ENCODE results near the gene GLIS1.

GLIS1 gene

DNA sequence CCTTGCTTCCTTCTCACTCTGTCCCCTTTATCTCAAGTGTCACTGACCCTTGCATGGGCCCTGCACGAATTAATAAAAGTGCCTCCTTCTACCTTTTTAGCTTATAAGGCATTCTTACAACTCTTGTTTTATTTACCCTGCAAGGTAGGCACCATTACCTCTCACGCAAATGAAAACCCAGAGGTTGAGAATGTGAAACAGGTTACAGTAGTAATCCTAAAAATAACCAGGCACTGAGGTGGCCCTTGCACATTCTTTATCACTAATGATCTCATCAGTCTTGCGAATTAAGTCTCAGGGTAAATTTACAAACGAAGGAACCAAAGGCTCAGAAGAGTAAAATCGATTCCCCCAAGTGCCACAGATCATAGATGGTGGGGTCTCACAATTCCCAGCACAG lies 3.7 kb downstream of the GLIS1 start:
- DNase-seq = no peak

GRCh38 chr1:53734650-53735211 lies 4.2 kb downstream of the GLIS1 start:
- peak; percentile 7 for DNase-seq

DNA sequence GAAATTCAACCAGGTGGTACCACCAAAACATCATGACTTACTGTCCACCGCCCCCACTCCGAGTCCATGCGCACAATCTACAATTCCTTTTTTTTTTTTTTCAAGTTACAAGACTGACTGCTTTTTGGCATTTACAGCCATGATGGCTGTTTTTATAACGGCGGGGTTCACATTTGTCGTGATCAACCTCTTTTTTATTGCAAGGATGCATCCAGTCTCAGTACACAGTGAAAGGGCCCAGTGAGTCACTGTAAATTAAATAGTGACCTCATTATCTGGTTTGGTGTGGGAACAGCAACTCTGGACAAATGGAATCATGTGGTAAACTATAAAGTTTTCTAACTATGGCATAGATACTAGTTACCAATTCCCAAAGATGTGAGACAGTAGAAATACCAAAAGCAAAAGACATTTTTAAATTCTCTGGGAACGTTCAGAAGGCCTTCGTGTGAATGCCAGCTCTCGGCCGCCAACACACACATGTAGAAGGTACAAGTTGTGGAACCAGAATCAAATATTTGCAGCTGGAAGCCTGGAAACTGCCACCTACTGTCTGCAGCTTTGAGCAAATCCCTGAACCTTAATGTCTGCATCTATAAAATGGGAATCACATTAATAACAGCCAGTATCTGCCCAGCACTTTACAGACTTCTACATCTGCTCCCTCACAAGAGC lies 4.9 kb downstream of the GLIS1 start:
- DNase-seq = no peak

DNA sequence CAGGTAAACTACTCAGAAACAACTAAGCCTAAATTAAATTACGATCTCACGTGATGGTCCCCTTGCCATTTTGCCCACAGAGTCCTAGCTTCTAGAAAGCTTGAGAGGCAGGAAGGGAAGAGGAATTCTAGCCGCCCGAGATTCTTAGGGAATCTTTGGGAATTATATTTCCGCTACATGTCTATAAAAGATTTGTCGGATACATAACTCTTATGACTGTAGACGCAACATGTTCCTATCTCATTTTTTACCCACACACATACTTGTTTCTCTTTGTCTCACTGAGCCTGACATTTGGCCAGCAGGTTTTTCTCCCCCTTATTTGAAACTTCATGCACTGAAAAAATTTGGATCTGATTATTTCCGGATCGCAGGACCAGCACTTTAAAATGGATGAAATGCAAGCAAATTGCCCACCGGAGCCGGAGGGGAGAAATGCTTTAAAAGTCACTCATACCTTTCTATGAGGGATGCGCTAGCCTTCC lies 5.5 kb downstream of the GLIS1 start:
- DNase-seq = no peak

DNA sequence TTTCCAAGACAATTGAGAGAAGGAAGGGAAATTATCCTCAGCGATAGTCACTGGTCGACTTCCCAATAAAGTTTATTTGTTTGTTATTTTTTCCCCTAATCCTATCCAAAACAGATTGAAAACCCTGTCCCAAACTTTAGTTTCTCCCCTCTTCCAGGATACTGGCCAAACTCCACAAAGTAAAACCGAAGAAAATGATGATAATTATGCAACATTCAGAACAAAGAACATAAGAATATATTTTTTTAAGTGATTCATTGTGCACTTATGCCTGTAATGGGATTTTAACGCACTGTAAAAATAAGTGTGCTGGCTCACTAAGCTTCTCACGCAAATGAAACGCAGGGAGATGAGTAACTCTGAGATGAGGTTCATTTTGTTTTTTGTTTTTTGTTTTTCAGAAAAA lies 6.0 kb downstream of the GLIS1 start:
- DNase-seq = no peak

DNA sequence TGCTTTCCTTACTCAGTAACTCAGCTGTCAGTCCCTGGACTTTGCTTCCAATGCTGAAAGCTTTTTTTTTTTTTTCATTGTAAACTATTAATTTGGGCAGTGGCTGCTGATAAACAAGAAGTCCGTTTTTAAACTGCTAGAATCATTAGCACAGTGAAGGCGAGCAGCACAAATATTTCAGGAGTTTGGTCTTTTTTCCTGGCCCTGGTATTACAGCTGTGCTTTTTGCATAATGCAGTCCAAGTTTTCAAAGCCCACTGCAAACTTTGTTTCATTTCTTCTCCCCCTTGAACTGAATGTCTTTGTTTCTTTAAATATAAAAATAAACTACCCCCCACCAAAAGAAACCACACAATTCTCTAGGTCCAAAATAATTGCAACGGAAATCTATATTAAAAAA lies 6.6 kb downstream of the GLIS1 start:
- DNase-seq = no peak

DNA sequence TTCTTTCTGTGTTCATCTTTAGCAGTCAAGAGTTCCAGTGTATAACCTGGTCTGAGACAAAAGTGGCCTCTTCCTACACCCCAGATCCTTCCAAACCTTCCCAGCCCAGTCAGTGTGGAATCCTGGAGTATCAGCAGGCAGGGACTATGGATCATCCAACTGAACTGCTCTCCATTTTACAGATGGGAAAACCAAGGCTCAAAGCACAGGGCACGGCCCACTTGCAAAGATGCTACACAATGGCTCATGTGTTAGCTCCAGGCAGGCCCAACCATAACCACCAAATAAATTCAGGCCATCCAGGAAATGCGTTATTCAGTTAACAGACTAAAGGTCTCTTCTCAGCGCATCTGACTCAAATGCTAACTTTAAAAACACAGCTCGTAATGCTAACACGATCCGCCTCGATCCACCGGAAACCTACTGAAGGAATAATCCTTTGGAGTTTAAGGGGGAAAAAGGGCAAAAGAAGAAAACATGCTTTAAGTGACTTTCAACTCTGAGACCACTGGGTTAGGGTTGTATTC lies 7.1 kb downstream of the GLIS1 start:
- DNase-seq = no peak

DNA sequence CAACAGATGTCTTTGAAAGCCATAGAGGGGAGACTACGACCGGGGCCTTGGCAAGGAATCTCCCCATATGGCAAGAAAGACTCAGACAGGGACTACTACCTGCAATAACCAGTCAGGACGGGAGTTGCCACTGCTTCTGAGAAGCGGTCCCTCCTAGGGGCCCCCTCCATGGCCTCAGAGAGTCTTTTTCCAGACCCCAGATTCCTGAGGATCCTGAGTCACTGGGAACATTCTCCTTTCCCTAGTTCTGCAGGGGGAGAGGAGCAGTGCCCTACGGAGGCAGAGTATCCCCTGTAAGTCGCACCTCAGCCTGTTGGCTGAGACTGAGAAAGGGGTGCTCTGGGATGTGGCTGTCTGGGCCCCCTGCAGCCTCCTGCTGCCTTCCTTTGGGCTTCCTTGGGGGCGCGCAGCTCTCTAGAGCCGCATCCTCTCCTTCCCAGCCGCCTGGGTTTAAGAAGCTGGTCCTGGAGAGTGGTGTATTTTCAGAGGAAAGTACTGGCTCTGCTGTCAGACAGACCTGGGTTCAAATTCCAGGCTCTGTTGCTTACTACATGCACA lies 7.8 kb downstream of the GLIS1 start:
- no peak for DNase-seq

DNA sequence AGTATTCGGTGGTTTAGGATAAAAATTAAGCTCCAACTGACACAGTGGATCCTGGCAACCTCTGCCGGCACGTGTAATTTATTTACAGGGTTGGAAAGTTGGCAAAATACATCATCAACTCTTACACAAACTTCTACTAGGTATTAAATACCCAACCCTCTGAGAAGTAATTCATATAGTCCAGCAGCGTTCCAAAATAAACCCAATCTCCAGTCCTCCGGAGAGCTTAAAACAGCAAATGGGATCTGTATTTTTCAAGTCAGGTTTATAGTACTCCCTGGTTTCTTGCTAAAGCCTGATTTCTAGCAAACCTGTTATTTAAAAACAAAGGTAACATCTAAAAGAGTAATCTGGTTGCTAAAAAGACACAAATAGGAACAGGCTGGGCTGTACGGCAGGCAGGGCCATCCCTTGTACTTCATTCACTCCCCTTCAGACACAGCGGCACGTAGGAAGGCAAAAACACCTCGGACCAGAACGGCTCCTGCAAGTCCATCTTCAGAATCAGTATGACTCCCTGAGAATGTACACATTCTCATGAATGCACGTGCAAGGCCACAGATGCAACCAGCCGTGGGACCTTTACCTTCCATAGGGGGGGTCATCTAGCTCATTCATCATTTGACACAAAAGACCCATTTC lies 8.6 kb downstream of the GLIS1 start:
- DNase-seq = no peak

DNA sequence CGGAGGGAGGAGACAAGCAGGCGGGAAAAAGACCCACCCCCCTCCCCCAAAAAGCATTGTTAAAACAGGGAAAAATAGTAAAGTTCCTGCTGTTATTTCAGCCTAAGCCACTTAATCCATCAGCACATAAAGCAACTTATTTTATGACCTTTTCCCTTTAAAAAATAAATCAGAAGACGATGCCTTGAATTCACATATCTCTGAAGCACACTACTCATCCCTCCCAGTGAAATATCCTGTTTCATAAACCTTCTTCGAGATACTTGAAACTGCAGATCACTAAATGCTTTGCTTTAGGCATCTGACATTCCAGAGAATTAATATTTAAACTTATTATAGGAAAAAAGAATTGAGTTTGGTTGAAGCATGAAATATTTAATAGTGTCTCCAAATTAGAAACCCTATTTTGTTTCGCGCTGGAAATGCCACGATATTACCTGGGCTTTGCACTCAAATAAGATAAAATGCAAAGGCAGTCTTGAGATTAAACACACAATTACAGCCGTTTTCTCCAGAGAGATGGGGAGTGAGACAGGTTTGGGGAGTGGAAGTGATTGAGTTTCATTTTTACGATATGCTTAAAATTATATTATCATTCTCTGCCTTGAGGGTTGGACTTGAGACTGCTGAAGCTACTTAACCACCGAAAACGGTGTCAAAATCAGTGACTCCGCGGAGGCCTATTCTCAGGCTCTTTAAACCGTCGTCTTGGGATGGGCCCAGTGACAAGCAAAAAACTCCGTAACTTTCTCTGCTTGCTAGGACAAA lies 9.3 kb downstream of the GLIS1 start:
- DNase-seq = no peak

DNA sequence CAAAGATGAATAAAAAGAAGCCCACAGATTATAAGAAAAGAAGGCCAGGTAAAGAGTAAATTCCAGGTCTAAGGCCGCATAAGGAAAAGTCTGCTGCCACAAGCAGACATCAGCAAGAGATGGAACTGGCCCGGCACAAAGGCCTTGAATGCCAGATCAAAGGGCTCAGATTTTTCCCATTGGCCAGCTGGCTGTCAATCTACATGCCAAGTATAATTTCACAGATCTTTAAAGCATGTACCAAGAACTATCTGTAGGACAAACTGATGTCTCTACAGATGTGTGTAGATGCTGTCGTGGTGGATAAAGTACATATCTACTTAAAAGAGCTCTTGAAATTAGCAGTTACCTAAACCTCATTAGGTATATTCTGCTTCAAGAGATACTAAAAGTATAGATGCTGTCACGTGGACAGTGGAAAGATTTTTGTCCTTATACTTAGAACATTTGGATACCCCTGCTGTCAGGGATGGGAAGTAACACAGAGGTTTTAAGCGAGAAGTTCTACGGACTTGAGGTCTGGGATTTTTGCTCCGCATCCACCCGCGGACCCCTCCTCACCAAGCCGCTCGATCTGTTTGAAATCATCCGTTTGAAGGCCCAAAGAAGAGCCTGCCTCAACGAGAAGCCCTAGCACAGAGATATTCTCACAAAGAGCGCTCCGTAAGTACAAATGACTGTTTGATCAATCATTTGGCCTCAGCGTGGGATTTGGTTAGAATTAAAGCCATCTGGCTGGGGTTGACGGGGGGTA lies 10.1 kb downstream of the GLIS1 start:
- DNase-seq = no peak

GRCh38 chr1:53728196-53728595 lies 10.8 kb downstream of the GLIS1 start:
- DNase-seq = no peak

DNA sequence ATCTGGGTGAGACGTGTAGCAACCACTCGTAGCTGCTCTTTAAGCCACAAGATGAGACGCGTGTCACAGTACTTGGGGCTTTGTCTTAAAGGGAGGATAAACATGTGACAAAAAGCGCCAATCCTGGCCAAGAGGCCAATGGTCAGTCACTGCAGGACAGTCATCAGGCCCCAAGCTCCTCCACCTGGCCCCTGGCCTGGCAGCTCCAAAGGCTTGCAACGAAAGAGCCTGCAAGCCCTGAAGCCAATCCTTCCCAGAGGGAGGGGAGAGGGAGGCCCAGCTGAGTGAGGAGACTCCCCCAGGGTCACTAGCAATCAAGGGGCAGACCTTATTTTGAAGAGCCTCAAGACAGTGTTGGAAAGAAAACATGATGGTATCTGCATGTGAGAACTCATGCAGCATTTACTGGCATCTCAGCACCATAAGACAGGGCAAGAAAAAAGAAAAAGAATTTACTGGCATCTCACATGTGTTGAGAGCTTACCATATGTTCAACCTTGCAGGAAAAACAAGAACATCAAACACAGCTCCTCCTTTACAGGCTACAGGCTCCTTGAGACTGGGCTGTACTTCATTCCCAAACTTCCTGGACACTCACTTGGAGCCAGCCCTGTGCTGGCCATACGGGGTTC lies 11.4 kb downstream of the GLIS1 start:
- no peak for DNase-seq

GRCh38 chr1:53726009-53726600 lies 12.9 kb downstream of the GLIS1 start:
- DNase-seq = no peak

DNA sequence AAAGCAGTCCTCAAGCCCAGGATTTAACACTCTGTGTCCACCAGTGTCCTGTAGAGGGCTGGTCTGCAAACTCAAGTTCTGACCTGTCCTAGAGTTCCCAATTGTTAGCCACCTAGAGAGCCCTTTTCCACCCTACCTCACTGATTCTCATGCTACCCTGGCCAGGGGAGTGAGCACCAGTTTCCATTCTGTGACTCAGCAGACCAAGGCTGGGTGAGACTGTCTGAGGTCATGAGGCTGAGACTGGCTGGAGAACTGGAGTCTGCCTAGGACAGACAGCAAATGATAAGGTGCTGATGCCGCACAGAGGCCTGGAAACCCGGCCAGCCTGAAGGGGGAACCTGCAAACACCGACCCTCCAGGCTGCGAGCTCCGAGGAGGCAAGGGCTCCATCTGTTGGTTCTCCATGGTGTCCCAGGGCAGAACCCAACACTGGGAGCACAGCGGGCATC lies 13.7 kb downstream of the GLIS1 start:
- DNase-seq = no peak

- DNase-seq = no peak
These were observed 16.9 kb downstream of the GLIS1 start for GRCh38 chr1:53722025-53722424.

DNA sequence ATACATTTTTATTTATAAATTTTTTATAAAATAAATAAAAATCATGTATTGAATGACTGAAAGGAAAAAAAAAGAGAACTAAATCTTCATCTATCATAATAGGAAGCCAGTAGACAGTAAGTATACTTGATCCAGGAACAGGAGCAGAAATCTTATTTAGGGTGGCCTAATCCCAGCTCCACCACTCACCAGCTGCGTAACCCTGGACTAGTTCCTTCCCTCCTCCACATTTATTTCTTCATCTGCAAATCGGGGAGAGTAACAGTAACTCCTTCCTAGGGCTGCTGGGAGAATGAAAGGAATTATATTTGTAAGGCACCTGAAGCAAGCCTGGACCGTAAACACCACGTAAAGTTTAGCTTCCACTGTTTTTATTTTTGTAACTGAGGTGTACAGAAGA lies 17.9 kb downstream of the GLIS1 start:
- DNase-seq = no peak

DNA sequence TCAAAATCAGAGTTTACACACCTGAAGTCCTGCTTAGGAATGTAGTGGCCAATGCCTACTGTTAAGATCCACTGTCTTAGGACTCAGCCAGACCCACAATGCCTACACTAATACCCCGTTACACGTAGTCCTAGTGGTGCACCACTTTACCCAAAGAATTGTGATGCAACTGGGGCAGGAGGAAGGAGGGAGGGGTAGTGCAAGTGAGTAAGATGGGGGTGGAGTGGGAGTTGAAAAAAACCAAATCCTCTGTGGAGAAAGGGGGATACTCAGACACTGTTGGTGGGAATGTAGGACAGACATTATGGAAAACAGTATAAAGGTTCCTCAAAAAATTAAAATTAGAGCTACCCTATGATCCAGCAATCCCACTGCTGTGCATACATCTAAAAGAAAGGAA lies 19.5 kb downstream of the GLIS1 start:
- no peak for DNase-seq

GRCh38 chr1:53718443-53718842 lies 20.5 kb downstream of the GLIS1 start:
- no peak for DNase-seq

DNA sequence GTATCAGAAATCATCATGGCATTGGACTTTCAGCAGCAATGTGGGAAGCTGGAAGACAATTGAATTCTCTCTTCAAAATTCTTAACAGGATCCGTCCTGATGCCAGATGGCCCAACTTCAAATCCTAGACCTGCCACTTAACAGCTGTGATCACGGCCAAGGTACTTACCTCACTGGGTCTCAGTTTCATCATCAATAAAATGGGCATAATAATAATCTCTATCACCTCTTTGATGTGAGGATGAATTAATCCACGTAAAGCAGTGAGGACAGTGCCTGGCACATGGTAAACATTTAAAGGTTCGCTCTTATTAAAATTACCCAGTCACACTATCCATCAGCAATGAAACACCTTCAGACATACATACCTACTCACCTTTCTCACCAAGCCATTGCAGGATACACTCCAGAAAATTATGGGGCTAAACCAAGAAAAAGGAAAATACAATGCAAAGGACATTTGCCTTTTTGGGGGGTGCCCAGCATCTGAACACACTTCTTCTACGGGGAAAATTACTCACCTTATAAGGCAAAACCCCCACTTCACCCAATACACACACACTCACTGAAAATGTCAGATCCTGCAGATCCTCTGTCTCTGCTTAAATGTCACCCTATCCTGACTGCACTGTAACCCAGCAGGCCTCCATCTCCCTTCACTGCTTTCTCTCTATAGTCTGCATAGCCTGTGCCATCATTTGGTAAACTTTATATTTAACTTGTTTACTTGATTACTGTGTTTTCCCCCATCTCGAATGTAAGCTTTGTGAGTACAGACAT lies 21.7 kb downstream of the GLIS1 start:
- DNase-seq = no peak

- DNase-seq = no peak
These were observed 22.8 kb downstream of the GLIS1 start for GRCh38 chr1:53716150-53716549.

Data from NCI-H510A (cell line).